COLO668 (cell line): Measurements from ENCODE around the gene RABGAP1L.

ENCODE experiments used
- DNase-seq: peaks from one replicate; lab custom pipeline; 2025; ENCODE audit not compliant: unreplicated experiment; lab: John Stamatoyannopoulos, UW

The RABGAP1L gene

DNA sequence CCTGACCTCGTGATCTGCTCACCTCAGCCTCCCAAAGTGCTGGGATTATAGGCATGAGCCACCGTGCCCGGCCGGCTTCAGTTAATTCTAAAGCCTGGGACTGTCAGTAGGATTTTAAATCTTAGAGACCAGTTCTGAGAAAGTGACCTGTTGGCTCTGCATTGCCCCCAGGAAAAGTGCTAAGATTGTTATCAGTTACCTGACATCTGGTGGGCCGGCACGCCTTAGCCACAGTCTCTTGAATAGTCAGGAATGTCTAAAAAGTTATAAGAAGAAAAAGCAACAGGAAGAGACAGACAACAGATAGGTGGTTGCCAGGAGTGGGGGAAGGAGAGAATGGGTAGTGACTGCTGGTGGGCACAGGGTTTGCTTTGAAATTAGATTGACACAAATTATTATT lies 35.1 kb downstream of the RABGAP1L start:
- DNase-seq: no peak

DNA sequence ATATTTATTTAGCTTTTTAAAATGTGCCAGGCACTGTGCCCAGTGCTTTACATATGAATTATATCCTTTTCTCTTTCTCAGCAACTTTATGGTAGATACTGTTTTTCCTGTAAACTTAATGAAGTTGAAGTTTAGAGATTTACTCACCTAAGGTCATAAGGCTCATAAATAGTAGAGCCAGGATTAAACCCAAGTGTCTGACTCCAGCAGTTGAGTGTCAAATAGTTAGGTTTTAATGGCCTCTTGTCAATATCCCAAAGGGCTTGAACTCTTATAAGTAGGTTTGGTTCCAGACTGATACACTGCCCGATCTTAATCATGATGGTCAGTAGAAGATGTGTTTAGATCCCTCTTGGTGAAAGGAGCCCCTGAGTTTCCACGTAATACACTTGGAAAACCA lies 37.8 kb downstream of the RABGAP1L start:
- DNase-seq: no peak

DNA sequence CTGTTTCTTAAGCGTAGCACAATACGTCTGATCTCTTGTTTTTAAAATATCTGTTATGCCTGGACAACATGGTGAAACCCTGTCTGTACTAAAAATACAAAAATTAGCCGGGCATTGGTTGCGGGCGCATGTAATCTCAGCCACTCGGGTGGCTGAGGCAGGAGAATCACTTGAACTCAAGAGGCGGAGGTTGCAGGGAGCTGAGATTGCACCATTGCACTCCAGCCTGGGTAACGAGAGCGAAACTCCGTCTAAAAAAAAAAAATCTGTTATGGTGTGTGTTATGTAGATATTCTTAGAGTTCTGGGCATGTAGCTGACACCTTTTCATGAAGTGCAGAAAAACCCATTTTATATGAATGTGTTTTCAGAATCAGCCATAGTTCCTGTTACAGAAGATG lies 38.2 kb downstream of the RABGAP1L start:
- DNase-seq: no peak

DNA sequence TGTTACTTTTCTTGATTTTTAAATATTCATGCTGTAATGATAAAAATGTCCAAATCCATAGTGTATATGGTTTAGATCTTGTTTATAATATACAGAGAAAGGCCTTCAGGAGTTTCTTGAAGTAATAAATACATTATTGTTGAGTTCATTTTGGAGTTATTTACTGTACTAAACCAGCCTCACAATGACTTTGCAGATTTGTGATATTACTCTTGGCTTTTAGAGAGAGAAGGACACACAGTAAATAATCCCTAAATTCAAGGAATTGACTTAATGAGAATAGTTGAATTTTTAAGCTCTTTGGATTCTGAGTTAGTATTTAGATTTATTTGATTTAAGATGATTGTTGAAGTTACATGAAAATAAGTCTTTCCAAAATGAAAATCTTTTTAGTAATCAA lies 38.9 kb downstream of the RABGAP1L start:
- no peak for DNase-seq

DNA sequence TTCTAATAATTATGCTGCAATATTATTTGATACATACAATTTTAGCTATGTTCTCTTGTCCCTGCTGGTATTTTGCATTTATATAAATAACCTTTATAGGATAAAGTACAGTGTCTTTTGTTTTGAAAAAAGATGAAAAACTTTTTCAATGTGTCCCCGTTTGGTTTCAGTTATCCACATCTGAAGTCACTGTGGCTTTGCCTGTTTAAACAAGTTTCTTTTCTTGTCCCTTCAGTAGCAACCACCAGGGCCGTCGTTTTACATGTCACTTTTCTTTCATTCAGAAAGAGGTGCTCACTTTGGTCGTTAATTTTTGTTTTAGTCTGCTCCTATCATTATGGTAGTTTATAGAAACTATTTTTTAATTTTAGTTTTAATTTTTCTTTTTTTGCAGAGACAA lies 41.4 kb downstream of the RABGAP1L start:
- DNase-seq: no peak

DNA sequence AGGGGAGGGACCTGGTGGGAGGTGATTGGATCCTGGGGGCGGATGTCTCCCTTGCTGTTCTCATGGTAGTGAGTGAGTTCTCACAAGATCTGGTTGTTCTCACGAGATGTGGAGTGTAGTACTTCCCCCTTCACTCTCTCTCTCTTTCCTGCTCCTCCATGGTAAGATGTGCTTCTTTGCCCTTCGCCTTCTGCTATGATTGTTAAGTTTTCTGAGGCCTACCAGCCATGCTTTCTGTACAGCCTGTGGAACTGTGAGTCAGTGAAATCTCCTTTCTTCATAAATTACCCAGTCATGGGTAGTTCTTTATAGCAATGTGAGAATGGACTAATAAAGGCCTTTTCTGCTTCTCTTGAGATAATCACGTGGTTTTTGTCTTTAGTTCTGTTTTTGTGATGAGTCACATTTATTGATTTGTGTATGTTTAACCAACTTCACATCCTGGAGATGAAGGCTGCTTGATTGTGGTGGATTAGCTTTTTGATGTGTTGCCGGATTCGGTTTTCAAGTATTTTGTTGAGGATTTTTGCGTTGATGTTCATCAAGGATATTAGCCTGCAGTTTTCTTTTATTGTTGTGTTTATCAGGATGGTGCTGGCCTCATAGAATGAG lies 45.5 kb downstream of the RABGAP1L start:
- DNase-seq: no peak

DNA sequence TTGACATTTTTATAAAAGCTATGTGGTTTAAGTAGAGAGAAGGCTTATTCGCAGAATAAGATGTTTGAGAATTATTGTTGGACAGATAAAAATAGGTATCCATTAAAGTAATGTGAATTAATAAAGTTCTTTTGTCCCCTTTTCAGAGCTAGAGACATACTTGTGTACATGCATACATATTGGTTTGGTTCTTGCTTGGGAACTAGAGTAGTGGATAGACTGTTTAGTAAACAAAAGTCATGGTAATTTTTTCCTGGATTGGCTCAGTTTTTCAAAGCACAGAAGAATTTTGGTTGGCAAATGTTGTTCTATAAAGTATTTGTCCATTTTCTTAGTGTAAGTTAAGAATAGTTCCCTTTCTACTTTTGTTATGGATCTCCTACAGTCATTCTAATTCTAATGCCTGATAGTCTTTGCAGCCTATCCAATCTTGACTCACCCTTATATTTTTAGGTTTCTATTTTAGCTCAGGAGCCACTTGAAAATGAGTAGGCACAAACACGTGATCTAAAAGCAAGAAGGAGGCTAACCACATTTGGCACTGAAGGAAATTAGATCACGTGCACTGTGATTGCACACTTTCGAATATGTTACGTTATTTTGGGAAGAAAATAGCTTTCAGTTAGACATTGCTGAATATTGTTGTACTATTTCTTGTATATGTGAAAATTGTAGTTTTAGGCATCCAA lies 47.0 kb downstream of the RABGAP1L start:
- no peak for DNase-seq

DNA sequence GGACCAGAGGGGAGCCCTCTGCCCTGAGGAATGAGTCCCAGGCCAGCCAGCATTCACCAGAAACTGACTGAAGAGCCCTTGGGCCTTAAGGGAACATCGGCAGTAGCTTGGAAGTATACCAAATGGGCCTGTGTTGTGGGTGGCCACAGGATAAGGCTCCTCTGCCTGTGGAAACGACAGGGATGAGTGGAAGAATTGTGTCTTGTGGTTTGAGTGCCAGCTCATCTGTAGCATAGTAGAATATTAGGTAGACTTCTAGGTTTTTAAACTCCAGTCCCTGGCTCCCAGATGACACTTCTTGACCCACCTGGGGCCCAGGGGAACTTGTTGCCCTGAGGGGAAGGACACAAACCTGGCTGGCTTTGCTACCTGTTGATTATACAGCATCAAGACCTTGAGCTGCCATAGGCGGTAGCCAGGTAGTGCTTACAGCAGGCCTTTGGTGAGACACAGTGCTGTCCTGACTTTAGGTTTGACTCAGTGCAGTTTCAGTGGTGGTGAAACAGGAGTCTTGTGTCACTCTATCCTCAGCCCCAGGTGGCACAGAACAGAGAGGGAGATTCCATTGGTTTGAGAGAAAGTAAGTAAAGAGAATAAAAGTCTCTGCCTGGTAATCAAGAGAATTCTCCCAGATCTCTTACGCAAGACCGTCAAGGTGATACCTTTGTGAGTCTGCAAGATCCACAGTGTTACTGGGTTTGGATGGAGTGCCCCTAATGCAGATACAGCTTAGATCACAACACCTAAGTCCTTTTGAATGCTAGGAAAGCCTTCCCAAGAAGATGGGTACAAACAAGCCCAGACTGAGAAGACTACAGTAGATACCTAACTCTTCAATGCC lies 50.2 kb downstream of the RABGAP1L start:
- DNase-seq: no peak

DNA sequence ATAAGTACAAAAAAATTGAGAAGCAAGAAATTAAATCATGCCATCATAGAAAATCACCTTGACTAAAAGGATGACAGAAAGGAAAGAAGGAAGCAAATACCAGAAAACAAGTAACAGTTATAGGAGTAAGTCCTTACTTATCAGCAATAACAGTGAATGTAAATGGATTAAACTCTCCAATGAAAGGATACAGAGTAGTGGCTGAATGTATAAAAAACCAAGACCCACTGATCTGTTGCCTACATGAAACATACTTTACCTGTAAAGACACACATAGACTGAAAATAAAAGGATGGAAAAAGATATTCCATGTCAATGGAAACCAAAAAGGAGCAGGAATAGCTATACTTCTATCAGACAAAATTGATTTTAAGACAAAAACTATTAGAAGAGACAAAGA lies 52.2 kb downstream of the RABGAP1L start:
- no peak for DNase-seq

DNA sequence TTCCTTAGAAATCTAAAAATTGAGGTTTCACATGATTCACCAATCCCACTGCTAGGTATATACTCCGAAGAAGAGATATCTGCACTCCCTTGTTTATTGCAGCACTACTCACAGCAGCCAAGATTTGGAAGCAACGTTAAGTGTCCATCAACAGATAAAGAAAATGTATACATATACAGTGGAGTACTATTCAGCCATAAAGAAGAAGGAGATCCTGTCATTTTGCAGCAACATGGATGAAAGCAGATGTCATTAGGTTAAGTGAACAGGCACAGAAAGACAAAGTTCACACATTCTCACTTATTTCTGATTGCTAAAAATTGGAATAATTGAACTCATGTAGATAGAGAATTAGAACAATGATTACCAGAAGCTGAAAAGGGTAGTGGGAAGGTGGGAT lies 56.4 kb downstream of the RABGAP1L start:
- DNase-seq: no peak

DNA sequence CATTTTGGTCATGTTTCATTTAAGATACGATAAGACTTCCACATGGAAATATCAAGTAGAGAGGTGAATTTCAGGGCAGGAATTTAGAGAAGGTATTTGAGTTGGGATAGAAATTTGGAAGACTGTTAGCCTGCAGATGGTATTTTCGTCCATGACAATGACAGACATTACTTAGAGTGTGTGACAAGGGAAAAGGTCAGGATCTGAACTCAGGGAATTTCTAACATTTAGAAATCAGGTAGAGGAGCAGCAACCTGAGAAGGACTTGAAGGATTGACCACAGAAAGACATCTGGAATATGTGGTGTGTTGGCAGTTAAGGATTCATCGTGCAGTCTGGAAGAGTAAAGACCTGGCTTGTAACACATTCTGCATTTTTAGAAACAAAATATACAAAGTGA lies 57.9 kb downstream of the RABGAP1L start:
- DNase-seq: no peak

DNA sequence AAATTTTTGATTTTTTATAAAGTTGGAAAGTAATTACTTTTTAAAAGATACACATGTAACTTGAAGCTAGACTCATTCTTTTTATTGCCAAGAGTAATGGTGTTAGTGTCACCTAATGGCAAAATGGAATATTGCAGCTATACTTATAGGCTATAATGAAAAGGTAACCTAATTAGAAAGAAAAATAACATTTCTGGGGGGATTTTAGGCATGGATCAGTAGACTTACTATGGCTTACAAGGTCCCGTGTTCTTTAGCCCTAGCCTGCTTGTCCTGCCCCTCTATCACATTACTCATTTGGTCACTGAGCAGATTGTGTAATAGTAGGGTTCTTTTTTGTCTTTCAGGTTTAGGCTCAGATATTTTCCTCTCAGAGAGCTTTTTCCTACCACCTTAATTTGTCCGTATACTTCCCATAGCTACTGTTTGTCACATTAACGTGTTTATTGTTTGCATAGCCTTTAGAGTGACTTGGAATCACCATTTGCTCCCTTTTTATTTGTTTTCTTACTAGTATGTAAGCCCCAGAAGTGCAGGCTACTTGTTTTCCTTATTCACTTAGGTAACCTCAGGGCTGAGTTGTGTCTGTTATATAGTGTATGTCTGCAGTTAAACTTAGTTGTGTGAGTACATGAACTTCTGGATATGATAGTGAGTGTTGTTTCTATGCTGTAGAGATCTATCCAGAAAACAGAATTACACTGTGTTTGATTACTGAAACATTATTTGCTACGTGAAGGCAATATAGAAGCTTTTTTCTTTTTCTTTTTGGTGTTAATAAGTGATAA lies 58.7 kb downstream of the RABGAP1L start:
- no peak for DNase-seq

DNA sequence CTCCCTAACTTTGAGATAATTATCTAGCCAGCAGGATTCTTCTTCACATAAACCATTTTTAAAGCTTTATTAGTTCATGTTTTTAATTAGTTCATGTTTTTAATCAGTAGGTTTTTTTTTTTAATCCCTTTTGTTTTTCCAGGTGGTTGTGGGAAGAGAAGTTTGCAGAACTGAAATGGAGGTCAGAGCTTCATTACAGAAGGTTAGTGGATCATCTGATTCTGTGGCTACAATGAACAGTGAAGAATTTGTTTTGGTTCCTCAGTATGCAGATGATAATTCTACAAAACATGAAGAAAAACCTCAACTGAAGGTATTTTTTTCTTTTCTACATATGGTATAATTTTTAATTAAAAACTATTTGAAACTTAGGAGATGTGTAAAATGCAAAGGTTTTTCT lies 59.7 kb downstream of the RABGAP1L start:
- DNase-seq: no peak

DNA sequence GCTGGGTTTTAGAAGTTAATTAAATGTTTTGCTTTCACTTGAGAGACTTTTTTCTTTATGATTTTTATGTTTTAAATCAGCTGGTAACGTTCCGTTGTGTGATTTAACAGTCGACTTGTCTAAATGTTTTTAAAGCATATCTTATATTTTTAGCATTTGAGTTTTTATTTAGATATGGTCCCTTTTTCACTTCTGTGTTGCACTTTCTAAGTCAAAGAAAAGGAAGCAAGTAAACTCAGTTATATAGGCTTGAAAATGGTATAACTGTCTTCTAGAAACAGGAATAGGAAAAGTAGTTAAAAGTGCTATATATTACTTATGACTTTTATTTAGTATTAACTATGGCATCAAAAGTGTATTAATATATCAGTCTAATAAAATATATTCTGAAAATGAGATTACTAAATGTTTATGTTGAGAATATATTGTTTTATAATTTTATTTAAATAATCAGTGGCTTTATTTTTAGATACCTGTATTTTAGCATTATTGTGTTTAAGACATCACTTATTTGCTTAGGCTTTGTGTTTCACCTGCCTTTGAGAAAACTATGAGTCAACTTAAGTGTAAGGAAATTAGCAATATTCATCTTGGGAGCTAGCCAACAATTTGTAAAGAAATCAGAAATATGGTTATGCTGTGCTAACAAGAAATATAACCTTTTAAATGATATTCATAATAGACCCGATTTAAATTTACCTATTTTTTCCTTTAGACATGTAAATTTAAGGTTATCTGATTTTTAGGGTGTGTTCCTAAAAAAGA lies 60.5 kb downstream of the RABGAP1L start:
- DNase-seq: no peak

DNA sequence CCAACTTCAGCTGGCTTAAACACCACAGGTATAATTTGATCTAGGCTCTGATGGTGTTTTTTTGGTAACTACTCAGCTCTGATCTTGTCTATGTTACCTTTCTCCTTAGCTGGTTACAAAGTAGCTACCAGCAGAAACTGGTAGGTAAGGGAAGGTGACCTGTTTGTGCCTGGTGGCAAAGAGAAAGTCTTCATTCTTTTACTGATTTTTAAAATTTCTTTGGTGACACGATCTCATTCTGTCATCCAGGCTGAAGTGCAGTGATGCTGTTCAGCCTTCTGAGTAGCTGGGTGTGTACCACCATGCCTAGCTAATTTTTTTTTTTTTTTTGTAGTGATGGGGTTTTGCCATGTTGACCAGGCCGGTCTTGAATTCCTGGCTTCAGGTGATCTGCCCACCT lies 62.4 kb downstream of the RABGAP1L start:
- no peak for DNase-seq

DNA sequence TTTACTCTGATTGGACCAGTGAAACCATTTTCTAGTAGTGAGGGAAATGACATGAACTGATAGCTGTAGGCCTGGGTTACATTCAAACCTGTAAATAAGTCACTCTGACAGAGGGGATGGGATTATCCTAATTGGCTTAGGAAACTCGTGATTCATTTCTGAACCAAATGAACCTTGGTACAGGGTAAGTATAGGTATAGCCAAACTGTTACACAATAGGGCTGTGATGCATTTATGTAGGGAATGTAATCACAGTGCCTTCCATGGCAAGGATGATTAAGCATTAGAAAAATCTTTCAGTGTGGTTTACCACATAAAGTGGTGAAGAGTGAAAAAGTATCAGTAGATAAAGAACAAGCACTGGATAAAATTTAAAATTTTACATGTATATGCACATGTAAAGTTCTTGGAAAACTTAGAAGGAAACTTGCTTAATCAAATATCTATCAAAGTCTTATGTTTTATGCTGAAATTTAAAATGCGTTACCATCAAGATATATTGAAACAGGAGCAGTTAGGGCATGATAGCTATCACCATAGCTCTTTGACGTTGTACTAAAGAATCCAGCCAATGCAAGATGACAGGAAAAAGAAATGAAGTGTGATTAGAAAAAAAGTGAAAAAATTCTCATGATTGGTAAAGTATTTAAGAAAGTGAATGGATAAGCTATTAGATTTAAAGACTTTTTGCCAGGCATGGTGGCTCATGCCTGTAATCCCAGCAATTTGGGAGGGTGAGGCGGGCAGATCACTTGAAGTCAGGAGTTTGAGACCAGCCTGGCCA lies 63.0 kb downstream of the RABGAP1L start:
- no peak for DNase-seq

DNA sequence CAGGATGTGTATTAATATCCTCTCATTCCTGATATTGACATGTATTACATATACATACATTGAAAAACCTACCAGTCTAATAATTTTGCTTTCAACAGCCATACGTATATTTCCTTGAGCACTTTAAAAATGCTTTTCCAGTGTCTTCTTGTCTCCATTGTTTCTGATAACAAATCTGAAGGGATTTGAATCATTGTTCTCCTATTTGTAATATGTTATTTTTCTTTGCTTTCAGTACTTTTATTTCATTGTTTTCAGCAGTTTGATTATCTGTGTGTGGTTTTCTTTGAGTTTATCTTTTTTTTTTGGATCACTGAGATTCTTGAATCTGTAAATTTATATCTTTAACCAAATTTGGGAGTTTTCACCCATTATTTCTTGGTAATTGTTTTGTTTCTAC lies 65.3 kb downstream of the RABGAP1L start:
- no peak for DNase-seq

DNA sequence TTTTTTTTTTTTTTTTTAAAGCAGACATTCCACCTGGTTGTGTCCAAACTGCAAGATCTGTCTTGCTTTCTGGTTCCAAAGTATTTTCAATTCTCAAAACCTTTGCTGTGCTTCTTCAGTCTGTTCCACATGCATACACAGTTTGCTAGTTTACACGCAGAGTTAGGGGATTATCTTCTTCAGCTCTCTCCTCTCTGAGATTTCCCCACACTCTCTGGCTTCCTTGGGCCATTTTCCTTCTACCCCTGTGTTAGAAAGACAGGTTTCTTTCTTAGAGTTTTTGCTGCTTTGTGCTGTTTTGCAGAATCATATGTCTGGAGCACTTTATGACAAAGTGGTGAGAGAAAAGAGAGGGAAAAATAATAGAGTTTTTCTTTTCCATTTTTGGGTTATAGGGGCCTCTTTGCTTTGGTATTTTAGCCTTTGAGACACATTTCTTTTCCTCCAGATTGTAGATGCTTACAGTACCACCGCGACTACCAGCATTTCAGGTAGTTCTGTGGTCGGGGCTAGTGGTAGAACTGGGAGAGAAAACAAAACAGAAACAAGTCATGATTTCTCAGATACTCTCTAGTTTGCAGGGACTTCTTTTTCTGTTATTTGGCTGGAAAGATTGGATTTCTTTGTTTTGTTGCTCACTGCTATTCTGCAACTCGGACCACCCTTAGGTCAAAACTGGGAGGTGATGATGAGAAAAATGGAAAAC lies 66.3 kb downstream of the RABGAP1L start:
- no peak for DNase-seq

DNA sequence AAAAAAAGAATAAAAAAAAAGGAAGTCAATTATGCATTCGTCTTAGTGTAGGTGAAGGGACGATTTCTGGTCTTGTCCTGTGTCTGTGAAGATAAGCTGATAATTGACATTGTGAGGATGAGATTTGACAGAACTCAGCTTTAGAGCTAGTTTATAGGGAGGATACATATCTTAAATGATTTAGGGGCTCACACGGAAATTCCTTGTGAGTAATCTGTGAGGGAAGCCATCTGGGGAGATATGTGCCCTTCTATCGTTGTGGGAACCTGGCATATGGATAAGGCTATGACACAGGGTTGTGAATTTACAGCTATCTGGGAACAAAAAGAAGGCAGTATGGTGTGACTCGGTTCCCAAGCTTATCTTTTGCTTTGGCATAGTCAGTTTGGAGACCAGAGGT lies 71.1 kb downstream of the RABGAP1L start:
- no peak for DNase-seq
